Ishikawa (cell line): Measurements from ENCODE around the gene CD48.

Source experiments
- CEBPB ChIP-seq: IDR thresholded peaks from 2 replicates; pipeline ENCODE4 v1.6.1; 2012
- CREB1 ChIP-seq: IDR thresholded peaks from 2 replicates; pipeline ENCODE4 v1.6.1; 2012; ENCODE audit warnings: low read depth
- EP300 ChIP-seq: IDR thresholded peaks from 2 replicates; pipeline ENCODE4 v1.6.1; 2012; ENCODE audit warnings: borderline replicate concordance
- FOXM1 ChIP-seq: IDR thresholded peaks from 2 replicates; pipeline ENCODE4 v1.6.1; 2012; ENCODE audit warnings: low read depth, borderline replicate concordance
- NFIC ChIP-seq: IDR thresholded peaks from 2 replicates; pipeline ENCODE4 v1.6.1; 2012
- RAD21 ChIP-seq: IDR thresholded peaks from 2 replicates; pipeline ENCODE4 v1.6.1; 2012; ENCODE audit warnings: low read depth
- TAF1 ChIP-seq: IDR thresholded peaks from 2 replicates; pipeline ENCODE4 v1.6.1; 2012; ENCODE audit warnings: low read depth, mild to moderate bottlenecking
- YY1 ChIP-seq: IDR thresholded peaks from 2 replicates; pipeline ENCODE4 v1.6.1; 2012; ENCODE audit warnings: low read depth
- ZBTB7A ChIP-seq: IDR thresholded peaks from 2 replicates; pipeline ENCODE4 v1.6.1; 2012; ENCODE audit warnings: low read depth
- TF ChIP-seq, protein P1 (sequence below): IDR thresholded peaks from 2 replicates; pipeline ENCODE4 v1.6.1; 2012
- TF ChIP-seq, protein P2 (sequence below): IDR thresholded peaks from 2 replicates; pipeline ENCODE4 v1.6.1; 2012; ENCODE audit warnings: low read depth, mild to moderate bottlenecking

GRCh38 chr1:160745551-160745950, 33.9 kb upstream of the CD48 start:
- TF ChIP-seq EP300 (no peak), ZBTB7A (no peak), RAD21 (no peak), NFIC (no peak), CREB1 (no peak), FOXM1 (no peak), CEBPB (no peak), YY1 (no peak), TAF1 (no peak)
- TF ChIP-seq, protein P1, sequence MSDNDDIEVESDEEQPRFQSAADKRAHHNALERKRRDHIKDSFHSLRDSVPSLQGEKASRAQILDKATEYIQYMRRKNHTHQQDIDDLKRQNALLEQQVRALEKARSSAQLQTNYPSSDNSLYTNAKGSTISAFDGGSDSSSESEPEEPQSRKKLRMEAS: no peak
- TF ChIP-seq, protein P2, sequence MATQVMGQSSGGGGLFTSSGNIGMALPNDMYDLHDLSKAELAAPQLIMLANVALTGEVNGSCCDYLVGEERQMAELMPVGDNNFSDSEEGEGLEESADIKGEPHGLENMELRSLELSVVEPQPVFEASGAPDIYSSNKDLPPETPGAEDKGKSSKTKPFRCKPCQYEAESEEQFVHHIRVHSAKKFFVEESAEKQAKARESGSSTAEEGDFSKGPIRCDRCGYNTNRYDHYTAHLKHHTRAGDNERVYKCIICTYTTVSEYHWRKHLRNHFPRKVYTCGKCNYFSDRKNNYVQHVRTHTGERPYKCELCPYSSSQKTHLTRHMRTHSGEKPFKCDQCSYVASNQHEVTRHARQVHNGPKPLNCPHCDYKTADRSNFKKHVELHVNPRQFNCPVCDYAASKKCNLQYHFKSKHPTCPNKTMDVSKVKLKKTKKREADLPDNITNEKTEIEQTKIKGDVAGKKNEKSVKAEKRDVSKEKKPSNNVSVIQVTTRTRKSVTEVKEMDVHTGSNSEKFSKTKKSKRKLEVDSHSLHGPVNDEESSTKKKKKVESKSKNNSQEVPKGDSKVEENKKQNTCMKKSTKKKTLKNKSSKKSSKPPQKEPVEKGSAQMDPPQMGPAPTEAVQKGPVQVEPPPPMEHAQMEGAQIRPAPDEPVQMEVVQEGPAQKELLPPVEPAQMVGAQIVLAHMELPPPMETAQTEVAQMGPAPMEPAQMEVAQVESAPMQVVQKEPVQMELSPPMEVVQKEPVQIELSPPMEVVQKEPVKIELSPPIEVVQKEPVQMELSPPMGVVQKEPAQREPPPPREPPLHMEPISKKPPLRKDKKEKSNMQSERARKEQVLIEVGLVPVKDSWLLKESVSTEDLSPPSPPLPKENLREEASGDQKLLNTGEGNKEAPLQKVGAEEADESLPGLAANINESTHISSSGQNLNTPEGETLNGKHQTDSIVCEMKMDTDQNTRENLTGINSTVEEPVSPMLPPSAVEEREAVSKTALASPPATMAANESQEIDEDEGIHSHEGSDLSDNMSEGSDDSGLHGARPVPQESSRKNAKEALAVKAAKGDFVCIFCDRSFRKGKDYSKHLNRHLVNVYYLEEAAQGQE: no peak
